ENCODE results near the gene LTBP3. TPM values are rescaled to one million over a fixed set of nuclear protein-coding genes. Genes with fewer than 3 reads are reported as not detected.

LTBP3 gene
- total and polyA plus RNA-seq, 9 of the 15 experiments (the other 6 are each of a cell fraction or from before 2014, with no cell fraction given), result 0.06 to 20.5 (median 4.8) TPM

DNA sequence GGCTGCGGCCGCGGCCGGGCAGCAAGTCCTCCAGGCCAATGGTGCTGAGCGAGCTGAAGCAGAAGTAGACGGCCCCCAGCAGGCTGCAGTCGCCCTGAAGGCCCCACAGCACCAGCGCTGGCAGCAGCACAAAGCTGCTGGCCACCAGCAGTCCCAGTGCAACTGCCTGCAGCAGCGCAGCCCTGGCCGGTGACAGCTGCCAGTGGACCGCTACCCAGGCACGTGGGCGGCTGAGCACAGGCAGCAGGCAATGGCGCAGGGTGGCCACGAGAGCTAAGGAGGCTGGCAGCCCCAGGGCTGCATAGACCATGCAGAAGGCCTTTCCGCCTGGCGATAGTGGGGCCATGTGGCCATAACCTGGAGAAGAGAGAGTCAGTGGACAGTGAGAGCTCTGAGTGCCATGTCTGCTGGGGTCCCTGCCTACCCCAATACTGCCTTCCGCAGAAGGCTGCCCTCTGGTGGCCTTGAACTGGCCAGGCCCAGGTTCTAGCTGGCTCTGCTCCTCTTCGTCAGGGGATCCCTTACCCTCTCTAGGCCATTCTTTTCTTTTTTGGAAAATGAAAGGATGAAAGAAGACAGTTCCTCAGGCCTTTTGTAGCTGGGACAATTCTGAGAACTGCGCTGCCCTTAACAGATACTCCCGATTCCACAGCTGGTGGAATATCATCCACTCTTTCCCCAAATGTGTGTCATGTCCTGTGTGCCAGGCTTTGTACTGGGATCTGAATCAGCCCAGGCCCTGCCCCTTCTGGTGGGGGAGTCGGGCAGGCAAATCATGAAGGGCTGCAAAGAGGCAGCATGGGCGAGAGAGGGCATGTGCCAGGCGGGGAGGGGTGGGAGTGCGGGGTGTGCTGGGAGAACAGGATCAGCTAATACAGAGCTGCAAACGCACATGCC, 35.6 kb upstream of the LTBP3 start (continued):
- TF ChIP-seq, protein P1, sequence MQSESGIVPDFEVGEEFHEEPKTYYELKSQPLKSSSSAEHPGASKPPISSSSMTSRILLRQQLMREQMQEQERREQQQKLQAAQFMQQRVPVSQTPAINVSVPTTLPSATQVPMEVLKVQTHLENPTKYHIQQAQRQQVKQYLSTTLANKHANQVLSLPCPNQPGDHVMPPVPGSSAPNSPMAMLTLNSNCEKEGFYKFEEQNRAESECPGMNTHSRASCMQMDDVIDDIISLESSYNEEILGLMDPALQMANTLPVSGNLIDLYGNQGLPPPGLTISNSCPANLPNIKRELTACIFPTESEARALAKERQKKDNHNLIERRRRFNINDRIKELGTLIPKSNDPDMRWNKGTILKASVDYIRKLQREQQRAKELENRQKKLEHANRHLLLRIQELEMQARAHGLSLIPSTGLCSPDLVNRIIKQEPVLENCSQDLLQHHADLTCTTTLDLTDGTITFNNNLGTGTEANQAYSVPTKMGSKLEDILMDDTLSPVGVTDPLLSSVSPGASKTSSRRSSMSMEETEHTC (IDR thresholded peaks at IDR 0.05), result no peak
- TF ChIP-seq, protein P2, sequence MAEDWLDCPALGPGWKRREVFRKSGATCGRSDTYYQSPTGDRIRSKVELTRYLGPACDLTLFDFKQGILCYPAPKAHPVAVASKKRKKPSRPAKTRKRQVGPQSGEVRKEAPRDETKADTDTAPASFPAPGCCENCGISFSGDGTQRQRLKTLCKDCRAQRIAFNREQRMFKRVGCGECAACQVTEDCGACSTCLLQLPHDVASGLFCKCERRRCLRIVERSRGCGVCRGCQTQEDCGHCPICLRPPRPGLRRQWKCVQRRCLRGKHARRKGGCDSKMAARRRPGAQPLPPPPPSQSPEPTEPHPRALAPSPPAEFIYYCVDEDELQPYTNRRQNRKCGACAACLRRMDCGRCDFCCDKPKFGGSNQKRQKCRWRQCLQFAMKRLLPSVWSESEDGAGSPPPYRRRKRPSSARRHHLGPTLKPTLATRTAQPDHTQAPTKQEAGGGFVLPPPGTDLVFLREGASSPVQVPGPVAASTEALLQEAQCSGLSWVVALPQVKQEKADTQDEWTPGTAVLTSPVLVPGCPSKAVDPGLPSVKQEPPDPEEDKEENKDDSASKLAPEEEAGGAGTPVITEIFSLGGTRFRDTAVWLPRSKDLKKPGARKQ (CRISPR knock-in tag; IDR thresholded peaks at IDR 0.05), result no peak
- TF ChIP-seq NR1H2 (CRISPR knock-in tag; IDR thresholded peaks at IDR 0.05) (no peak), CTCF (IDR thresholded peaks at IDR 0.05 in 2 of 3, conservative IDR thresholded peaks at IDR 0.05 in 1 of 3; ENCODE audit: insufficient read depth in 2 of 3, low read depth in 1 of 3, low read length in 3 of 3) (peak; percentile 67 to 83 (median 71)), ZNF75A (CRISPR knock-in tag; IDR thresholded peaks at IDR 0.05) (no peak), ZFP91 (CRISPR knock-in tag; IDR thresholded peaks at IDR 0.05) (no peak), REST (IDR thresholded peaks at IDR 0.05; ENCODE audit: borderline replicate concordance) (peak; percentile 42; the same call in 1 of the 2 replicates), REST (CRISPR knock-in tag; IDR thresholded peaks at IDR 0.05; ENCODE audit: low read depth) (no peak), MCM2 (IDR thresholded peaks at IDR 0.05; ENCODE audit: low read depth) (no peak), ZBED1 (IDR thresholded peaks at IDR 0.05) (0 out of 2 replicates have a peak, but pooled peaks have one; percentile 17), SMAD4 (CRISPR knock-in tag; conservative IDR thresholded peaks at IDR 0.05) (no peak)
